T1000 (cell line): Measurements from ENCODE around the gene COA7.

Source experiments
- DNase-seq: peaks from one replicate; lab custom pipeline; 2025; ENCODE audit warnings: mixed read lengths; lab: John Stamatoyannopoulos, UW

Gene COA7

GRCh38 chr1:52669696-52670095, 28.5 kb downstream of the COA7 start:
- DNase-seq: no peak

DNA sequence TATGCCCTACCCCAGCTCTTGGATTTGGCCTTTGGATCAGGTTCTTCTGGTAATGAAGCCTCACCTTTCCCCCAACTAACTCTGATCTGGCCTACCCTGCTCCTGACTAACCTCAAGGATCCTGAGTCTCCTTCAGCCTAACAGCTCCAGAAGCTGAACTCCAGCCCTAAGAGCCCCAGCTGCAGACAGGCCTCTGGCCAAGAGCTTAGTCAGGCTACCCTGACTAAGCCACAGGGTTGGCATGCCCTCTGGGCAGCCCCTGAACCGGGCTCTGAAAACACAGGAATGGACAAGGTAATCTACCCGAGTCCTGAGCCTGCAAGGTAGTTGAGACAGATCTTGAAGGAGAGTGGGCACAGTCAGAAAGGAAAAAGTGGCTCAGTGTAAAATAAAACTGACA, 29.4 kb downstream of the COA7 start:
- DNase-seq: no peak

DNA sequence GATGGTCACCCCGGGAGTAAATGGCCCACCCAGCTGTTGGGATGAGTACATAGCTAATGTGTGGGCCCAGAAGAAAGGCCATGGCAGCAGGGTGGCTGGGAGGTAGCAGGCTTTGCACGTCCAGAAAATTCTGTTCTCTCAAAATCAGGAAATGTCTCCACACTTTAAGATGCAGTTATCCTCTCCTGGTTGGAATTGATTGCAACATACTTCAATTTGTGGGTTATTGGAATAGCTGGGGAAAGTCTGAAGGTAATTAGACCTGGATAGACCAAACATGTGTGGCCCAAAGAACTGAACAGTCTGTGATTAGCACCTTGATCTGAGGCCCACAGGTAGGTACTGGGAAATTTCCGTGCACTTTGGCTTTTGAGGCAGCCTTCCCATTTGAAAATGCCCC, 30.2 kb downstream of the COA7 start:
- no peak for DNase-seq

GRCh38 chr1:52667290-52667689, 30.9 kb downstream of the COA7 start:
- DNase-seq: no peak

DNA sequence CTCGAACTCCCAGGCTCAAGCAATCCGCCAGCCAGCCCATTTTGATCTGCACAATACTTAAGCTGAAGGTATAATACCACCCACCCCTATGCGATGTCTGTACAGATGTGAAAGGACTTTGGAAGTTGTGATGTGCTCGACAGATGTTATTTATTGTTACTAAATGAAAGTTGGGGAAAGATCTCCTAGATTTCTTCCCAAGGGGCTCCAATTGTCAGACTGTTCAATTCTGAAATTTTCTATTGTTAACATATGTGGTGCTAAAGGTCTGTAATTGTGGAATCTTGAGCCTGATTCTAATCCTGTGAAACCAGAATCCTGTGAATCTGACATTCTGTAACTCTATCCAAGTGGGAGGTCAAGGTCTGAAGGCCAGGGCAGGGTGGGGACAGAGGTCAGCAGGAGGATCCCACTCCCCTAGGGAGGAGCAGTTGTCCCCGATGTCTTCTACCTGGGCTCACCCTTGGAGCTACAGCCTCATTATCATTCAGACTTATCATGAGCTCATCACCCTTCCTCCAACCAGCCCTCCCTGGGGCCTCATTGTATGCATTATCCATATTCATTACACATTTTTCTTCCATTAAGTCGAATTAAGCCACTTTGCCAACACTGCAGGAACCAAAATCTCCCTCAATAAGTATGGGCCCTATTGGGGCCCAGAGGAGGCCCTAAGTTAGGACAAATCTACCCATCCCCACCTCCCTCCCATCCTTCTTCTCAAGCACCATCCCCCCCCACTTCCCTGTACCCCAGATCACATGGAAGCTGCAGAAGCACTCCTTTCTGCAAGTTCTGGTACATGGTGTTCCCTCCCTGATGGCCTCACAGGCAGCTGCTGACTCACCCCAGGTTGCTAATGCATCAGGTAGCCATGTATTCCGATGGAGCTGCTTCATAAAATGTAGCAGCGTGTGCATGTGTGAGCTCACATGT, 32.9 kb downstream of the COA7 start:
- no peak for DNase-seq

DNA sequence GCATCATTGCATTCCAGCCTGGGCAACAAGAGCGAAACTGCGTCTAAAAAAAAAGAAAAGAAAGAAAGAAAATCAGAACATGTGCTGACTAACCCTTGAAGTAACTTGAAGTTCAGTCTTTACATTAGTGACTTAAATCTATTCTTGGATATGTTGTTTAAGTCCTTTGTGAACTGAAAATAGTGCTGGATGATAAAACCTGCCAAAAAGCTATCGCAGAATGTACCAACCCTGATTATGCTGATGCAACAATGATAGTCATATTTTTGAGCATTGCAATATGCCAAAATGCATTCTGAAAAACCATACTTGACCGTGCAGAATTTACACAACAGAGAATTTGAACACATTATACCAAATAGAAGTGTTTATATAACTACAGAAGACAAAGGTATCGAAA, 34.4 kb downstream of the COA7 start:
- DNase-seq: no peak

- peak; percentile 65 for DNase-seq
Measured at GRCh38 chr1:52662645-52663313, 35.4 kb downstream of the COA7 start.

- DNase-seq: no peak
Measured at GRCh38 chr1:52660807-52661206, 37.3 kb downstream of the COA7 start.

DNA sequence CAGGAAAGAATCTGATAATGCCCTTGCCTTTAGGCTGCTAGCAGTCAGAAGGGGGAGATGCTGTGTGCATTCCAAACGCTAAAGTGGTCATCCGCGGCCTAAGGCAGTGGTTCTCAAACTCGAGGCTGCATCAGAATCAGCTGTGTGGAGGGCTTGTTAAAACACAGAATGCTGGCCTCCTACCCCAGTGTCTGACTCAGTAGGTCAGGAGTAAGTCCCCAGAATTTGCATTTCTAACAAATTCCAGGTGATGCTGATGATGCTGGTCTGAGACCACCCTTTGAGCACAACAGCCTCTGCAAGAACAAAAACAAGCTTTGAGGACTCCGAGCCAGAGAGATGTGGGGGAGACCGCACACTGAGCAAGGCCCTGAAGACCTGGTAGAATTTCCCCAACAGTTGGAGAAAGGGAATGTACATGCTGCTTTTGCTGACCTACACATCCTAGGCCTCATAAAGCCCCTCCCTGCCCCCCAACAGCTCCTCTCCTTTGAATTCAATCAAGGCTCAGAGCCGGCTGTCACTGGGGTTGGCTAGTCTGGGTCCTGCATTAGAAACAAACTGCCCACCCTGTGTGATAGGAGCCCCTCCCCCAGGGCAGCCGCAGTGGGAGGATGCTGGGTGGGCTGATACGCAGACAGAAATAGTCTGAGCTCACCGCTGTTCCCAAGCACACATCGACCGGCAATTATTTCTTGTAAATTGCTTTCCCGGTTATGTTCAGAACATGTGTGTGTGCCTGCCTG, 38.1 kb downstream of the COA7 start:
- peak; percentile 46 for DNase-seq

GRCh38 chr1:52659356-52659755, 38.8 kb downstream of the COA7 start:
- no peak for DNase-seq

DNA sequence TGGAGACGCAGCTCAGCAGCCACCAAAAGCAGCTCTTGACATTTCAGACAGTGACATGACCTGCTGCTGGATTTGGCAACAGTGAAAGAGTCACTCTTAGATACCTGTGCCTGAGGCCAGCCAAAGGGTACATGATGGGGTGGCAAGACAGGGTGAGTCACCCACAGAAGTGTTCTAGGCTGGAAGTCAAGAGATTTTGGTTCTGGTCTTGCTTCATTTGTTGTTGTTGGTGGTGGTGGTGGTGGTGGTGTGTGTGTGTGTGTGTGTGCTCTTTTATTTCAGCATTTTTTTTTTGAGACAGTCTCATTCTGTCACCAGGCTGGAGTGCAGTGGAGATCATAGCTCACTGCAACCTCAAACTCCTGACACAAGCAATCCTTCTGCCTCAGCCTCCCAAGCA, 39.4 kb downstream of the COA7 start:
- no peak for DNase-seq

- no peak for DNase-seq
Measured at GRCh38 chr1:52657702-52658101, 40.4 kb downstream of the COA7 start.

DNA sequence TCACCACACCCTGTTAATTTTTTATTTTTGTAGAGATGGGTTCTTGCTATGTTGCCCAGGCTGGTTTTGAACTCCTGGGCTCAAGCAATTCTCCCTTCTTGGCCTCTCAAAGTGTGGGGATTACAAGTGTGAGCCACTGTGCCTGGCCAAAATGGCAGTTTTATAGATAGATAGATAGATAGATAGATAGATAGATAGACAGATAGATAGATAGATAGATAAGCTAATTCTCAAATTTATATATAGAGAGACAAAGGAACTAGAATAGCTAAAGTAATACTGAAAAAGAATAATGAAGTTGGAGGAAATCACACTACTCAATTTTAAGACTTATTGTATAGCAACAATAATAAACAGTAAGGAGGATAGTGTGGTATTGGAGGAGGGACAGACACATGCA, 44.1 kb downstream of the COA7 start:
- no peak for DNase-seq

- DNase-seq: no peak
Measured at GRCh38 chr1:52653207-52653849, 44.8 kb downstream of the COA7 start.

GRCh38 chr1:52651904-52652303, 46.2 kb downstream of the COA7 start:
- no peak for DNase-seq

- DNase-seq: no peak
Measured at GRCh38 chr1:52645261-52645660, 52.9 kb downstream of the COA7 start.

- no peak for DNase-seq
Measured at GRCh38 chr1:52641307-52641706, 56.8 kb downstream of the COA7 start.

- no peak for DNase-seq
Measured at GRCh38 chr1:52640697-52641096, 57.5 kb downstream of the COA7 start.

DNA sequence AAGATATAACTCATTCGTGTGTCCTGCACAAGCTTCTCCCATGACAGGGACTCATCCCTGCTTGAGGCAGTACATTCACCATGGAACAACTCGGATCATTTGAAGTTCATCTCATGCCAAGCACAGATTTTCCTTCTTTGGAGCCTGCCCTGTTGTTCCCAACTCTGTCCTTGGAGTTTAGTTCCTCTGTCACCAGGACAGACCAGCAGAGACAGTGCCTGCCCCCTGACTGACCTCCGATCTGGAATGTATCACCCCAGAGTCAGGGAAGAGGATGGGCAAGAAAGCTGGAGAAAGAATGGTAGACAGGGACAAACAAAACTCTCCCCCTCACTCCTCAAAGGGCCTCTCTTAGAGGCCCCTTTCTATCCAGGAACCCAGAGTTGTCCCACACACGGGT, 60.2 kb downstream of the COA7 start:
- DNase-seq: no peak

DNA sequence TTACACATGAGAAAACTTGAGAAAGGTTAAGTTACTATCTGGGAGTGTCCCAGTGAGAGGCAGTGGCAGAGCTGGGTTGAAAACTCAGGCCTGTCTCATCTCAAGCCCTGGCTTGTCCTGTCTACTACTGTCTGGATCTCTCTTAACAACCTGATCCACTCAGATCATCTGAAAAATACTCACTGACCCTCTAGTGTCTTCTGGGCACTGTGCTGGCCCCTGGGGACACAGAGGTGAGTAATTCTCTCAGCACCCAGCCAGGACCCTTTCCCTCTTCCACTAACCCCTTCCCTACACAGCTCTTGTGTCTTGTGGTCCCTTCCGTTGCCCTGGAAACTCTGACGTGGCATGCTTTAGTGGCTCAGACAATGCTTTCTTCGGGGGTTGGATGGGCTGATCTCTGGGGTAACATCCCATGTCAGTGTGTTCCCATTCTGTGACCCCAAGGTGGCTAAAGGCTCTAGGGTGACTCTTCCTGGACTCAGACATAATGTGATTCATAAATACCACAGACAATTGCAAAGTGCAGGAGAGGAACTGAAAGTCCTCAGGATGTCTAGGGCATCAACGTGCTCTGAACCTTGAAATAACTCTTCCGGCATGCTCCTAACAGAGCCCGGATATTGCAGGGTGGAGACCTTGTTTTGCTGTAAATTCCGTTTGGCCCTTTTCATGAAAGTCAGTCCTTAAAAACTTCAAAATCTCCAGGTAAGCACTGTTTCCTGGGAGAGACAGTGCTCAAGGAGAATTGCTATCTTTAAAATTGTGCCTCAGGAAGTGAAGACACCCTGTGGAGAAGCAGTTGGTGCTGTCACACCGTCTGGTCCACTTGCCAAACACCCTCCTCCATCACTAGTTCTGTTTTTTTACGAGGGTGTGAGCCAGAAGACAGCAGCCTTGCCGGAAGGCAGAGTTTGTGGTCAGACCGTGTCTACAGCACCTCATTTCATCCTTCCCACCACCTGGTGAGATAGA, 61.1 kb downstream of the COA7 start:
- DNase-seq: no peak
